ENCODE measurements around the gene TOPBP1. TPM values are rescaled to one million over a fixed set of nuclear protein-coding genes. Genes with fewer than 3 reads are reported as not detected.

Gene TOPBP1
- total RNA-seq, 2 experiments from 2014 or later: 29.1 to 32.4 TPM

DNA sequence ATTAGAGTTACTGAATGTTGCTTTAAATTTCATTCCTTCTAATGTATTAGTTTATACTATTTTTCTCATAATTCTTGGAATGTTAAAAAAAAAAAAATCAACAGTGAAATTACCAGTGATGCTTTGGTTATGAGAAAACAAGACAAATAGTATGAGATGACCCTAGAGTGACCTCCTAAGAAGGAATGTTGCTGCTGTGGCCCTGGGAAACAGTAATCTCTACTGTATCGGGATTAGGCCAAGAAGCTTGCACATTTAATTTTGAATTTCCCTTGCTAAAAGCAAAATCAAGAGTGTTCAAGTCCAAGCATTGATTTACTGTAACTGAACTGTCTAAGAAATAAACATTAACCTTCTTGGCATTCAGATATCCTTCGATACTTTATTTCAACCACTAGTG is 18.1 kb downstream of the TOPBP1 start:
- Mint-ChIP-seq H3K27me3 (no peaks in the 10 kb centered on the region), H3K4me1 (ENCODE audit: low read depth) (peaks cover 6% of the 10 kb centered on the region), H3K4me3 (no peak overlapping the region), H3K36me3 (ENCODE audit: low read depth) (peaks cover 90% of the 10 kb centered on the region), H3K9me3 (peaks cover 3% of the 10 kb centered on the region), H3K27ac (no peak overlapping the region)
- TF ChIP-seq, protein P1, sequence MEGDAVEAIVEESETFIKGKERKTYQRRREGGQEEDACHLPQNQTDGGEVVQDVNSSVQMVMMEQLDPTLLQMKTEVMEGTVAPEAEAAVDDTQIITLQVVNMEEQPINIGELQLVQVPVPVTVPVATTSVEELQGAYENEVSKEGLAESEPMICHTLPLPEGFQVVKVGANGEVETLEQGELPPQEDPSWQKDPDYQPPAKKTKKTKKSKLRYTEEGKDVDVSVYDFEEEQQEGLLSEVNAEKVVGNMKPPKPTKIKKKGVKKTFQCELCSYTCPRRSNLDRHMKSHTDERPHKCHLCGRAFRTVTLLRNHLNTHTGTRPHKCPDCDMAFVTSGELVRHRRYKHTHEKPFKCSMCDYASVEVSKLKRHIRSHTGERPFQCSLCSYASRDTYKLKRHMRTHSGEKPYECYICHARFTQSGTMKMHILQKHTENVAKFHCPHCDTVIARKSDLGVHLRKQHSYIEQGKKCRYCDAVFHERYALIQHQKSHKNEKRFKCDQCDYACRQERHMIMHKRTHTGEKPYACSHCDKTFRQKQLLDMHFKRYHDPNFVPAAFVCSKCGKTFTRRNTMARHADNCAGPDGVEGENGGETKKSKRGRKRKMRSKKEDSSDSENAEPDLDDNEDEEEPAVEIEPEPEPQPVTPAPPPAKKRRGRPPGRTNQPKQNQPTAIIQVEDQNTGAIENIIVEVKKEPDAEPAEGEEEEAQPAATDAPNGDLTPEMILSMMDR (IDR thresholded peaks at IDR 0.05): no peak
- Histone ChIP-seq H3K9me3 (ENCODE audit: control insufficient read depth in 1 of 2, insufficient read depth in 1 of 2, low read length in 2 of 2) (no peaks in the 10 kb centered on the region), H3K4me1 (ENCODE audit: insufficient read depth, low read length) (no peaks in the 10 kb centered on the region), H3K27me3 (ENCODE audit: control insufficient read depth in 1 of 2, insufficient read depth in 2 of 2, low read length in 2 of 2) (no peaks in the 10 kb centered on the region), H3K36me3 (ENCODE audit: insufficient read depth, low read length) (peaks cover 70% of the 10 kb centered on the region), H3K4me3 (ENCODE audit: low read length) (no peak overlapping the region), H3K27ac (ENCODE audit: low read depth in 1 of 2, low read length in 2 of 2) (no peak overlapping the region)
- DNase-seq (no peak), ATAC-seq (ENCODE audit: poor library complexity) (no peak)
- CTCF ChIA-PET: no interaction called here
- POLR2A ChIA-PET: no interaction called here
- intact Hi-C loops (cut with DNase I, micrococcal nuclease): no loop called here

DNA sequence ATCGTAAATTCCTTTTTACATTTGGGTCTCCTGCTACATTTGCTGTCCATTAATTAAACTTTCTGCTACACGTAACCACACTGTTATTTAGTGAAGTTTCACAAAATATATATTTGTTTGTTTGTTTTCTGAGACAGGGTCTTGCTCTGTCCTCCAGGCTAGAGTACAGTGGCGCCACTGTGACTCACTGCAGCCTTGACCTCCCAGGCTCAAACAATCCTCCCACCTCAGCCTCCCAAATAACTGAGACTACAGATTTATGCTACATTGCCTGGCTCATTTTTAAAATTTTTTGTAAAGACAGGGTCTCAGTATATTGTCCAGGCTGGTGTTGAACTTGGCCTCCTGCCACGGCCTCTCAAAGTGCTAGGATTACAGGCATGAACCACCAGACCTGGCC is 20.5 kb downstream of the TOPBP1 start:
- no peaks in the 10 kb centered on the region for H3K27me3 Mint-ChIP-seq
- H3K9me3 ChIP-seq (ENCODE audit: control insufficient read depth in 1 of 2, insufficient read depth in 1 of 2, low read length in 2 of 2): no peaks in the 10 kb centered on the region
- no peak overlapping the region for H3K27ac ChIP-seq (ENCODE audit: low read depth in 1 of 2, low read length in 2 of 2)
- H3K27me3 ChIP-seq (ENCODE audit: control insufficient read depth in 1 of 2, insufficient read depth in 2 of 2, low read length in 2 of 2): no peaks in the 10 kb centered on the region
- H3K4me1 Mint-ChIP-seq (ENCODE audit: low read depth): no peaks in the 10 kb centered on the region
- DNase-seq (no peak), ATAC-seq (ENCODE audit: poor library complexity) (no peak)
- H3K4me1 ChIP-seq (ENCODE audit: insufficient read depth, low read length): no peaks in the 10 kb centered on the region
- no peak overlapping the region for H3K4me3 ChIP-seq (ENCODE audit: low read length)
- peaks cover 3% of the 10 kb centered on the region for H3K9me3 Mint-ChIP-seq
- H3K36me3 ChIP-seq (ENCODE audit: insufficient read depth, low read length): peaks cover 73% of the 10 kb centered on the region
- peaks cover 92% of the 10 kb centered on the region for H3K36me3 Mint-ChIP-seq (ENCODE audit: low read depth)
- H3K4me3 Mint-ChIP-seq: no peak overlapping the region
- POLR2A ChIA-PET: no interaction called here
- H3K27ac Mint-ChIP-seq: no peak overlapping the region
- TF ChIP-seq, protein P1 (IDR thresholded peaks at IDR 0.05): no peak
- CTCF ChIA-PET: interaction anchor here (0.9 to 1.2 kb wide), 2 partner anchors 22 kb away, joined by 3 read pairs; no protein-coding TSS in a partner anchor
- intact Hi-C loops (cut with DNase I, micrococcal nuclease): no loop called here

DNA sequence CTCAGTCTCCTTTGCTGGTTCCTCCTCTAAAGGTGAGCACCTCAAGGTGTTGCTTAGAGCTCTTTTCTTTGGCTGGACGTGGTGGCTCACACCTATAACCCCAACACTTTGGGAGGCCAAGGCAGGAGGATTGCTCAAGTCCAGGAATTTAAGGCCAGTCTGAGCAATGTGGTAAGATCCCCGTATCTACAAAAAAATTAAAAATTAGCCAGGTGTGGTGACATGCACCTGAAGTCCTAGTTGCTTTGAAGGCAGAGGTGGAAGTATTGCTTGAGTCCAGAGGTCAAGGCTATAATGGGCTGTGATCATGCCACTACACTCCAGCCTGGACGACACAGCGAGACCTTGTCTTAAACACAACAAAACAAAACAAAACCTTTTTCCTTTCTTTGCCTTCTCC is 28.3 kb downstream of the TOPBP1 start:
- Mint-ChIP-seq H3K4me3 (no peak overlapping the region), H3K4me1 (ENCODE audit: low read depth) (no peaks in the 10 kb centered on the region), H3K36me3 (ENCODE audit: low read depth) (peaks cover 92% of the 10 kb centered on the region), H3K9me3 (no peaks in the 10 kb centered on the region), H3K27me3 (no peaks in the 10 kb centered on the region), H3K27ac (no peak overlapping the region)
- DNase-seq: no peak
- TF ChIP-seq, protein P1 (IDR thresholded peaks at IDR 0.05): no peak
- ATAC-seq (ENCODE audit: poor library complexity): no peak
- ChIA-PET CTCF (no interaction called here), POLR2A (no interaction called here)
- H3K9me3 ChIP-seq (ENCODE audit: control insufficient read depth in 1 of 2, insufficient read depth in 1 of 2, low read length in 2 of 2): no peaks in the 10 kb centered on the region
- H3K4me1 ChIP-seq (ENCODE audit: insufficient read depth, low read length): no peaks in the 10 kb centered on the region
- no peaks in the 10 kb centered on the region for H3K27me3 ChIP-seq (ENCODE audit: control insufficient read depth in 1 of 2, insufficient read depth in 2 of 2, low read length in 2 of 2)
- intact Hi-C loops (cut with DNase I, micrococcal nuclease): no loop called here
- H3K27ac ChIP-seq (ENCODE audit: low read depth in 1 of 2, low read length in 2 of 2): no peak overlapping the region
- peaks cover 75% of the 10 kb centered on the region for H3K36me3 ChIP-seq (ENCODE audit: insufficient read depth, low read length)
- no peak overlapping the region for H3K4me3 ChIP-seq (ENCODE audit: low read length)

Data from CD4-positive, alpha-beta T cell (primary cell).